Panc1 (cell line): ENCODE results near the gene PSMB8. TPM values are rescaled to one million over a fixed set of nuclear protein-coding genes. Genes with fewer than 3 reads are reported as not detected.

Experiments used
- ATAC-seq: fragments of 200-7000 bp; cut with Tn5 transposase; 2 replicates; pipeline ENCODE4 v1.9.1; 2020; ENCODE audit warnings: mild to moderate bottlenecking, moderate library complexity
- BruUV-seq: library from RNA; stranded (reverse); fragments of 400-500 nt; replicated peaks from 2 replicates; lab custom pipeline; 2021; lab: Mats Ljungman, UMichigan
- CTCF ChIA-PET: fragments of 300-600 bp; sonication (Branson Sonifier 250); formaldehyde crosslinking; loops from one replicate; lab custom pipeline; 2022; ENCODE audit warnings: antibody characterized with exemption; lab: Charles Lee
- POLR2A ChIA-PET: fragments of 300-600 bp; sonication (Branson Sonifier 250); formaldehyde crosslinking; loops from one replicate; lab custom pipeline; 2022; ENCODE audit warnings: antibody characterized with exemption; lab: Charles Lee
- DNase-seq: peaks from one replicate; pipeline ENCODE4 v3.0.0-alpha.2; 2010; ENCODE audit warnings: low read depth, low spot score
- H3K27ac ChIP-seq: 2 replicates; pipeline ENCODE4 v1.5.1; 2011; ENCODE audit warnings: mild to moderate bottlenecking, low read length, inconsistent platforms
- H3K27me3 ChIP-seq: fragments of 200-500 bp; sonication (Bioruptor generic); 2 replicates; pipeline ENCODE4 v1.6.0; 2014; ENCODE audit warnings: low read length, inconsistent platforms; ENCODE audit not compliant: control insufficient read depth, insufficient read depth
- H3K36me3 ChIP-seq: fragments of 200-500 bp; sonication (Bioruptor generic); 2 replicates; pipeline ENCODE4 v1.5.1; 2014; ENCODE audit warnings: inconsistent platforms, mild to moderate bottlenecking, low read length, moderate library complexity; ENCODE audit not compliant: control insufficient read depth, insufficient read depth
- H3K4me1 ChIP-seq: 2 replicates; pipeline ENCODE4 v1.5.1; 2011; ENCODE audit warnings: inconsistent platforms, mild to moderate bottlenecking, low read length, moderate library complexity; ENCODE audit not compliant: control insufficient read depth, insufficient read depth
- H3K4me3 ChIP-seq, 2 experiments: 2 replicates each; pipeline ENCODE4 v1.5.1; 2011 to 2012; ENCODE audit warnings: low read depth in 2 of 2, low read length in 2 of 2, mild to moderate bottlenecking in 2 of 2, inconsistent platforms in 1 of 2, moderate library complexity in 1 of 2
- H3K9me3 ChIP-seq: fragments of 200-500 bp; sonication (Bioruptor generic); 2 replicates; pipeline ENCODE4 v1.5.1; 2014; ENCODE audit warnings: low read depth, mild to moderate bottlenecking, inconsistent platforms, low read length, moderate library complexity; ENCODE audit not compliant: control insufficient read depth, insufficient read depth
- CTCF ChIP-seq: fragments of 450-650 bp; IDR thresholded peaks from 2 replicates; pipeline ENCODE4 v1.5.1; 2017; ENCODE audit warnings: mild to moderate bottlenecking
- POLR2AphosphoS5 ChIP-seq: IDR thresholded peaks from 2 replicates; pipeline ENCODE4 v1.6.1; 2012; ENCODE audit warnings: mild to moderate bottlenecking, low read depth, low read length, moderate library complexity
- REST ChIP-seq, 2 experiments: IDR thresholded peaks; 2 replicates each; pipeline ENCODE4 v1.6.1; 2011 to 2012; ENCODE audit warnings: low read depth in 2 of 2, control low read depth in 1 of 2, low read length in 1 of 2, mild to moderate bottlenecking in 1 of 2, moderate library complexity in 1 of 2; ENCODE audit not compliant: insufficient read depth in 1 of 2
- SIN3A ChIP-seq: IDR thresholded peaks from 2 replicates; pipeline ENCODE4 v1.6.1; 2012; ENCODE audit warnings: low read depth, mild to moderate bottlenecking, low read length, moderate library complexity, borderline replicate concordance; ENCODE audit not compliant: insufficient read depth
- TCF7L2 ChIP-seq: IDR thresholded peaks from 2 replicates; pipeline ENCODE4 v1.6.1; 2011; ENCODE audit warnings: mild to moderate bottlenecking, low read depth, low read length, inconsistent platforms
- in situ Hi-C: cut with HindIII; loops from 2 replicates; pipeline ENCODE4 v1.10.0; 2016; ENCODE audit warnings: low sequenced_read_pairs, low pct_unique_long_range_greater_than_20kb
- intact Hi-C: fragments of 100-400 bp; cut with micrococcal nuclease; formaldehyde crosslinking; loops from one replicate; pipeline ENCODE4 v1.10.0; 2022; ENCODE audit not compliant: unreplicated experiment
- total RNA-seq: library from RNA; stranded (reverse); gene quantifications from one replicate; pipeline ENCODE4 v1.2.1, GENCODE V29; 2021; ENCODE audit not compliant: unreplicated experiment

PSMB8 gene
- total RNA-seq, 1 experiment from 2014 or later, result 43.8 TPM

DNA sequence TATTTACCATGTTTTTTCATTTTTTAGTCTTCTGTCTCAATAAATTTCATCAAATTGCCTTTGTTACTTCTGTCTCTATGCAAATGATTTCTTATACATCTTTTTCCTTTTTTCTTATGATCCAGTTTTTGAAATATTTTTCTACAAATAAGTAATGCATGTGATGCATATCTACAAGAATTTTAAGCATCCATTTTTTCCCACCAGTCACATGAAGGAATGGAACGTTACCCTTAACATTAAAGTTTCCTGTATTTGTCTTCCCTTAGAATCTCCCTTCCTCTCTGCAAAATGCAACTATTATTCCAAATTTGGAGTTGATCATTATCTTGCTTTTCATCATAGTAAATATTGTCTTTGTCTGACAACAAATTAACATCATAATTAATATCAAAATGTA, 45.7 kb upstream of the PSMB8 start:
- Histone ChIP-seq H3K27me3 (no peaks in the 10 kb centered on the region), H3K4me1 (peaks cover 3% of the 10 kb centered on the region; the same call in 1 of the 2 replicates), H3K36me3 (no peaks in the 10 kb centered on the region; the same call in 1 of the 2 replicates), H3K9me3 (no peaks in the 10 kb centered on the region), H3K27ac (no peak overlapping the region), H3K4me3 (no peak overlapping the region)
- in situ Hi-C loops, result no loop called here
- ChIA-PET POLR2A (no interaction called here), CTCF (interaction anchor here (1.2 kb wide), 1 partner anchor 95 kb away, joined by 3 read pairs; no protein-coding TSS in a partner anchor)
- no peak for ATAC-seq
- DNase-seq, result no peak
- no peak for TF ChIP-seq SIN3A
- no peak for TF ChIP-seq CTCF
- TF ChIP-seq REST (IDR thresholded peaks at IDR 0.05; ENCODE audit: insufficient read depth in 1 of 2, low read depth in 2 of 2, low read length in 1 of 2), result no peak
- no peak for TF ChIP-seq POLR2AphosphoS5
- TF ChIP-seq TCF7L2, result no peak
- intact Hi-C loops, result loop anchor here (5.0 kb wide), 2 partner anchors 58 to 93 kb away; no protein-coding TSS in a partner anchor
- no TSS peak for BruUV-seq

- BruUV-seq, result no TSS peak
- in situ Hi-C loops (no loop called here), intact Hi-C loops (loop anchor here (5.0 kb wide), 2 partner anchors 59 to 94 kb away; no protein-coding TSS in a partner anchor)
- ChIA-PET POLR2A (no interaction called here), CTCF (no interaction called here)
- Histone ChIP-seq H3K4me1 (peaks cover 1% of the 10 kb centered on the region; the same call in 1 of the 2 replicates), H3K36me3 (no peaks in the 10 kb centered on the region), H3K4me3 (no peak overlapping the region), H3K27me3 (no peaks in the 10 kb centered on the region), H3K9me3 (no peaks in the 10 kb centered on the region), H3K27ac (no peak overlapping the region)
- no peak for ATAC-seq
- DNase-seq, result no peak
- TF ChIP-seq REST (IDR thresholded peaks at IDR 0.05; ENCODE audit: insufficient read depth in 1 of 2, low read depth in 2 of 2, low read length in 1 of 2), result no peak
- TF ChIP-seq CTCF, result no peak
- TF ChIP-seq POLR2AphosphoS5, result no peak
- no peak for TF ChIP-seq TCF7L2
- TF ChIP-seq SIN3A, result no peak
These were observed 44.7 kb upstream of the PSMB8 start for GRCh38 chr6:32888576-32888975.
